ENCODE results near the gene ART5. TPM values are rescaled to one million over a fixed set of nuclear protein-coding genes. Genes with fewer than 3 reads are reported as not detected.

ART5 gene
- total and polyA plus RNA-seq, 11 donors: 0.44 to 3.4 (median 1.2) TPM

DNA sequence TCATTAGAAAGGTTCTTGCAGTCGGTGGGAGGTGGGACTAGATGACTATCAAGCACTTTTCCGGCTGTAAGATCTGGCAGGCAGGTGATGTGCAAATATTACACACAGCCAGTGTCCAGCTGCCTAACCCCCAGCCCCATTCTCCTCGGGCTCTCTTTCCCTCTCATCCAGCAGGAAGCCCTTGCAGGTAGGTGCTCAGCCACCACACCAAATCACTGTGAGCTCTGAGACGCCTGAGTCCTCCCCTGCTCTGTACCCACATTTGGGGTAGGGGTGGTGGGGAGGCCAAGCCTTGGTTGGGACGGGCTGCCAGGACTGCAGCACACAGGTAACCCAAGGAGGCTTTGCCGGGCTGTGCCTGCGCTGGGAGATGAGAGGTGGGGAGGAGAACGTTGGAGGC is 601 bp downstream of the ART5 start:
- no peaks in the 10 kb centered on the region for H3K36me3 ChIP-seq
- H3K4me3 ChIP-seq: no peak overlapping the region
- DNase-seq (no peak), ATAC-seq (no peak)
- H3K9me3 ChIP-seq: no peaks in the 10 kb centered on the region
- peaks cover 0 to 17% (median 0%) of the 10 kb centered on the region in 9 donors for H3K27me3 ChIP-seq
- no peak for TF ChIP-seq POLR2A (IDR thresholded peaks at IDR 0.05)
- TF ChIP-seq, protein P1, sequence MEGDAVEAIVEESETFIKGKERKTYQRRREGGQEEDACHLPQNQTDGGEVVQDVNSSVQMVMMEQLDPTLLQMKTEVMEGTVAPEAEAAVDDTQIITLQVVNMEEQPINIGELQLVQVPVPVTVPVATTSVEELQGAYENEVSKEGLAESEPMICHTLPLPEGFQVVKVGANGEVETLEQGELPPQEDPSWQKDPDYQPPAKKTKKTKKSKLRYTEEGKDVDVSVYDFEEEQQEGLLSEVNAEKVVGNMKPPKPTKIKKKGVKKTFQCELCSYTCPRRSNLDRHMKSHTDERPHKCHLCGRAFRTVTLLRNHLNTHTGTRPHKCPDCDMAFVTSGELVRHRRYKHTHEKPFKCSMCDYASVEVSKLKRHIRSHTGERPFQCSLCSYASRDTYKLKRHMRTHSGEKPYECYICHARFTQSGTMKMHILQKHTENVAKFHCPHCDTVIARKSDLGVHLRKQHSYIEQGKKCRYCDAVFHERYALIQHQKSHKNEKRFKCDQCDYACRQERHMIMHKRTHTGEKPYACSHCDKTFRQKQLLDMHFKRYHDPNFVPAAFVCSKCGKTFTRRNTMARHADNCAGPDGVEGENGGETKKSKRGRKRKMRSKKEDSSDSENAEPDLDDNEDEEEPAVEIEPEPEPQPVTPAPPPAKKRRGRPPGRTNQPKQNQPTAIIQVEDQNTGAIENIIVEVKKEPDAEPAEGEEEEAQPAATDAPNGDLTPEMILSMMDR (IDR thresholded peaks at IDR 0.05): no peak
- intact Hi-C loops (cut with DNase I): no loop called here
- peaks cover 0 to 31% (median 15%) of the 10 kb centered on the region in 12 donors for H3K4me1 ChIP-seq
- H3K27ac ChIP-seq: no peak overlapping the region
- WGBS, 4 donors: 56 to 64% (median 59%) methylated on average over 8 of the region's 8 CpGs

- H3K36me3 ChIP-seq: no peaks in the 10 kb centered on the region
- peaks cover 0 to 17% (median 0%) of the 10 kb centered on the region in 9 donors for H3K27me3 ChIP-seq
- no peak for DNase-seq
- H3K27ac ChIP-seq: no peak overlapping the region
- WGBS, 4 donors: 84 to 96% (median 94%) methylated on average over 5 to 14 of the region's 14 CpGs
- ATAC-seq: no peak
- peaks cover 0 to 24% (median 11%) of the 10 kb centered on the region in 12 donors for H3K4me1 ChIP-seq
- H3K4me3 ChIP-seq: no peak overlapping the region
- intact Hi-C loops (cut with DNase I): no loop called here
- no peaks in the 10 kb centered on the region for H3K9me3 ChIP-seq
- TF ChIP-seq, protein P1 (IDR thresholded peaks at IDR 0.05): no peak
- no peak for TF ChIP-seq POLR2A (IDR thresholded peaks at IDR 0.05)
Observed at GRCh38 chr11:3639841-3640240, 2.0 kb downstream of the ART5 start.

- ATAC-seq: no peak
- H3K9me3 ChIP-seq: no peaks in the 10 kb centered on the region
- intact Hi-C loops (cut with DNase I): no loop called here
Observed at GRCh38 chr11:3638513-3638912, 3.3 kb downstream of the ART5 start.

DNA sequence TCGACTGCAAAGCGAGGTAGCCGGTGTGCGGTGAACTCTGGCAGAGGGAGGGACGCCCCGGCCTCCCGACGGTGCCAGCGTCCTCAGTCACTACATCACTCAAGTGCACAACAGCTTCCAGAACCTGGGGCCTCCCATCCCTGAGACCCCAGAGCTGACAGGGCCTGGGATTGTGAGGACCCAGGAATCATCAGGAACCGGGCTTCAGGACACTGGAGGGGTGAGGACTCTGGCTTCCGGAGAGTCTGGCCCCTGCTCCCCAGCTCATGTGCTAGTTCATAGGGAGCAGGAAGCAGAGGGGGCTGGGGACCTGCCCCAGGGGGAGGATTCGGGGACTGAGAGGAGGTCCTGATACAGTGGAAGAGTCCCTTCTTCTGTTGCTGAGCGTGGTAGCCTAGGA is 4.6 kb downstream of the ART5 start:
- peaks cover 0 to 2% (median 0%) of the 10 kb centered on the region in 9 donors for H3K27me3 ChIP-seq
- DNase-seq (no peak), ATAC-seq (no peak)
- WGBS, 4 donors: 75 to 83% (median 76%) methylated on average over 12 to 13 of the region's 13 CpGs
- H3K27ac ChIP-seq: no peak overlapping the region
- H3K4me1 ChIP-seq: peaks cover 0 to 4% (median under 1%) of the 10 kb centered on the region in 12 donors
- TF ChIP-seq, protein P1 (IDR thresholded peaks at IDR 0.05): no peak
- TF ChIP-seq POLR2A (IDR thresholded peaks at IDR 0.05): no peak
- no peak overlapping the region for H3K4me3 ChIP-seq
- no peaks in the 10 kb centered on the region for H3K36me3 ChIP-seq
- intact Hi-C loops (cut with DNase I): no loop called here
- H3K9me3 ChIP-seq: no peaks in the 10 kb centered on the region

More at GRCh38 chr11:3638513-3638912, 3.3 kb downstream of the ART5 start:
- H3K27me3 ChIP-seq: peaks cover 0 to 15% (median 0%) of the 10 kb centered on the region in 9 donors
- no peak overlapping the region for H3K4me3 ChIP-seq
- 83 to 90% (median 87%) methylated on average over 4 to 5 of the region's 5 CpGs for WGBS, 4 donors
- TF ChIP-seq, protein P1 (IDR thresholded peaks at IDR 0.05): no peak
- TF ChIP-seq POLR2A (IDR thresholded peaks at IDR 0.05): no peak
- H3K36me3 ChIP-seq: no peaks in the 10 kb centered on the region
- DNase-seq: no peak
- no peak overlapping the region for H3K27ac ChIP-seq
- peaks cover 0 to 15% (median 9%) of the 10 kb centered on the region in 12 donors for H3K4me1 ChIP-seq

All from heart left ventricle (tissue), 16 donors.